Posterior vena cava (tissue), 2 donors: Measurements from ENCODE around the gene TERB1. TPM values are rescaled to one million over a fixed set of nuclear protein-coding genes. Genes with fewer than 3 reads are reported as not detected.
"Not testable (repeated sequence)": the region's sequence is repeated elsewhere in the genome, so short reads cannot be mapped to it uniquely, and the experiment has no call there.

ENCODE experiments used
- DNase-seq: peaks from one replicate; pipeline ENCODE4 v3.0.0-alpha.2; 2020; ENCODE audit warnings: low spot score
- intact Hi-C, 2 donors: fragments of 100-400 bp; cut with DNase I; formaldehyde crosslinking; loops; one replicate each; pipeline versions ENCODE4 v1.14.1 to v1.14.2; 2022 to 2023
- total RNA-seq, 2 donors: library from RNA; stranded (reverse); fragmentation: NEBNext Ultra II Directional; extraction: Animal tissue kit (Norgen Biotek cat#: 25700); gene quantifications; one replicate each; pipeline ENCODE4 v1.2.1, GENCODE V29; 2021
- donor health status: DM: yes; HTN: yes; CAD: no.
- donor health status: DM: yes; HTN: yes; CAD: no.

TERB1 gene
- total RNA-seq, 2 donors from 2014 or later, result 0.28 TPM; not detected in 1

DNA sequence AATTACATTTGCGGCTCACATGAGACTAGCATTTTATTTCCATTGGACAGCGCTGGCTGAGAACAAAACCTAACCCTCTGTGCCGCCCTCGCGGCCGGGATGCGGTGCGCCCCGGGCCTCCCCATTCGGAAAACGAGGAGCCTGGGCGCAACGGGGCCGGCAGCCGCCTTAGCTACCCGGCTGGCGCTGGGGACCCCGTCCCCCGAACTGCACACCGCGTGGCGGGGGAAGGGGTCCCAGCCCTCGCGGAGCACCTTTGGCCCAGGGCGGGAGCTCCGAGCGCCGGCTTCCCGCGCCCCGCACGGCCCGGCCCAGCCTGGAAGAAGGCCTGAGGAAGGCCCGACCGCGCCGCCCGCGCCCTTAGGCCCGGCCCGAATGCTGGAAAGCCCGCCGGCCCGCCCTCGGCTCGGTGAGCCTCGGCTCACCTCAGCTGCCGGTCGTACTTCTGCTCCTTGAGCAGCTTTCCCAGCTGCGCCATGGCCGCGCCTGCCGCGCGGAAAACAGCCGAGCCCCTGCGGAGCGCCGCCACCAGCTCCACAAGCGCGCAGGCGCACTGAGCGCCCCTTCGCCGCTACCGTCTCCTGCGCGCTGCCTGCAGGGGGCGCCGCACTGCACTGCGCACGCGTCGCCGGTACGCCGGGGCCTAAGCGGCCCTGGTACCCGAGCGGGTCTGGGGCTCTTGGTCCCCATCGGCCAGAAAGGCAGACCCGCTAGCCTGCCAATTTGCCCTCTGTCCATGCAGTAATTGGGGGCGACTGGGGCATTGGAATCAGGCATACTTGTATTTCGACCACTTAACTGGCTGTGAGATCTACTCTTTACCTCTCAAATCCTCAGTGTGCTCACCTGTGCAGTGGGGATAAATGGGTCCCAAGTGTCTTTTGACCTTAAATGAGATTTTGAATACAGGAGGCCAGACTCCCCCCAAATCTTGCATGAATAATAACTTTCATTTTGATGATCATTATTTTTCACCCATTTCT lies 29.3 kb upstream of the TERB1 start, which contains the start of gene NAE1:
NAE1 (minus strand) TSS at position 555 of the 983 bp plus-strand sequence; CDS start at position 478, 77 bp downstream.
- DNase-seq, result peak; percentile 96
- intact Hi-C loops, result loop anchor here in 1 of 2 donors (5.0 kb wide), 1 partner anchor 37 kb away; no protein-coding TSS in a partner anchor

DNA sequence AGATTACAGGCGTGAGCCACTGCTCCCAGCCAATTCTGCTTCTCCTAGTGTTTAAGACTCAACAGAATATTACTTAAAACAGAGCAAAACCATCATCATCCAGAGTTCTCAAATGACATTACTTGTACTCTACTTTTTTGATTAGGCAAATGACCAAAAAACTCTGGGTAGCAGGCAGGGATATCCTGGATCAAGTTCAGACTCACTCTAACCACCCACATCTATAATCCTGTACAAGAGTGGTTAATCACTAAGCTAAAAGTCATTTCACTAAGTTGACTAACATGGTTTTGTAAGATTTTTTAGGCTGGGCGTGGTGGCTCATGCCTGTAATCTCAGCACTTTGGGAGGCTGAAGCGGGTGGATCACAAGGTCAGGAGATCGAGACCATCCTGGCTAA lies 22.6 kb upstream of the TERB1 start:
- DNase-seq, result no peak
- intact Hi-C loops, result no loop called here

DNA sequence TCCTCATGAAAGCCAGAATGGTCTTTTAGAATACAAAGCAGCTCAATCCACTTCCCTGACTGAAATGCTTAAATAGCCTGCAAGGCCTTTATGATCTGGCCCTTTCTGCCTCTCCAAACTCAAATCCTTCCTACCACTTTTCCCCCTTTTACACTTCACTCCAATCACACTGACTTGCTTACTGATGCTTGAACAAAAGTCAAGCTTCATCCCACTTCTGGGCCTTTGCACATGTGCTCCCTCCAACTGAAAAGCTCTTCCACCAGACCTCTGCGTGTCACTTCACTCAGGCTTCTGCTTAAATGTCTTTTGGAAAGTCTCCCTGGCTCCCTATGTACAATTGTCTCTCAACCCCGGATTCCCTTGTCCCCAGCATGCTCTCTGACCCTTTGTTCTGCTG lies 13.3 kb upstream of the TERB1 start:
- no peak for DNase-seq
- intact Hi-C loops, result no loop called here

DNA sequence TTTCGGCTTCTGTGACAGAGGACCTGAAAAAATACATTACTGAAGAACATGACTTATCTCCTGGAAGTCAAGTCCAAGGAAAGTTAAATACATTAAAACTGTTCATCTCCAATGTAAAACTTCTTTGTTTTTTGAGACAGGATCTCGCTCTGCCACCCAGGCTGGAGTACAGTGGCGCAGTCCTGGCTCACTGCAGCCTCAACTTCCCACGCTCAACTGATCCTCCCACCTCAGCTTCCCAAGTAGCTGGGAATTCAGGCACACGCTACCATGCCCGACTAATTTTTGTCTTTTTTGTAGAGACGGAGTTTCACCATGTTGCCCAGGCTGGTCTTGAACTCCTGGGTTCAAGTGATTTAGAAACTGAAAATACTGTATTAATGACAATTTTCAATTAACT lies 9.7 kb upstream of the TERB1 start:
- intact Hi-C loops, result no loop called here
- DNase-seq, result no peak

DNA sequence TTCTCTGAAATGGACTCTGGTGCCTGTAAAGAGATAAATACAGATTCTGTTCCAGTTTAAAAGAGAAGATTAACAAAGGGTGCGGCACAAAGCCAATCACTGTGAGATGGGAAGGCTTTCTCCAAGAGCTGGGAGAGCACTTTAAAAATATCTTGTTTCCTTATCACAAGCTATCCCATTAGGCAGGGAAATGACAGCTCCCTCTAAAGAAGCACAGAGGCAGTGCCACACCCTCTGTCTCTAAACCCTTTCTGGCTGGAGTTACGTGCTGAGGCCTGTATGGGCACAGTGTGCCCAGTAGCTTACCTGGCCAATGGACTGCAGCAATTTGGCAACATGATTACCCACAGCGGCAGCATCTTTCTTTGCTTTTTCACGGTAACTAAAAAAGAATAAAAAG lies 9.0 kb upstream of the TERB1 start:
- intact Hi-C loops, result no loop called here
- DNase-seq, result no peak

DNA sequence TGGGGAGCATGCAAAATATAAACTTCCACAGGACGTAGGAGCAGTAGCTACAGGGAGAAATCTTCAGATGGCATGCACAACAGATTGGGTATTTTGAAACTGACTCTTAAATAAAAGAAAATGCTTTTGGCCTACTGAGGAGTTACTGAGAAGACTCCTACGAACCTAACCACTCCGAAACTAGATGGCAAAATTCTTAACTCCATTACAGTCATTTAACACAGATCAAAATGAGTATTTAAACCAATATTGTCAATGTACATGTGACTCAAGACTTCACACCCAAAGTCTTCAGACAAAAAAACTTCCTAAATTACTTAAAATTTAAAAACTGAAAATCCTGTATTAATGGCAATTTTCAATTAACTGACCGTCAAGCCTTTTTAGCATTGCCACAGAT lies 8.4 kb upstream of the TERB1 start:
- DNase-seq, result no peak
- intact Hi-C loops, result no loop called here

DNA sequence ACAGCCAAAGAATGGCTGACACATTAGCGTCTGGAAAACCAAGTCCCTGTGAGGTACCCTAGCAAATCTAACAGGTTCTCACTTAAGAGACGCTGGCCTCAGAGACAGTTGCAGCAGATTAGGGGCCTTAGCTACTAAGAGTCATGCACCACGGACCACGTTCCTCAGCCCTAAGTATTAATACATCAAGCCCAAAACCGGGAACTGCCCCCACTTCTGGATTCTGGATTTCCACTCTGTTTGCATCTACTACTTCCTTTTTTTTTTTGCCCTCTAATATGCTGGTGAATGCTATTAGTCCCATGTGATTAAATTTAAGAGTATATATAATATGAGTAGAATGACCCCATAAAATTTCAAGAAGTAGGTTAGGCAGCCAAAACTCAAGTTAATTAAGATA lies 775 bp upstream of the TERB1 start:
- DNase-seq, result no peak
- intact Hi-C loops, result no loop called here

DNA sequence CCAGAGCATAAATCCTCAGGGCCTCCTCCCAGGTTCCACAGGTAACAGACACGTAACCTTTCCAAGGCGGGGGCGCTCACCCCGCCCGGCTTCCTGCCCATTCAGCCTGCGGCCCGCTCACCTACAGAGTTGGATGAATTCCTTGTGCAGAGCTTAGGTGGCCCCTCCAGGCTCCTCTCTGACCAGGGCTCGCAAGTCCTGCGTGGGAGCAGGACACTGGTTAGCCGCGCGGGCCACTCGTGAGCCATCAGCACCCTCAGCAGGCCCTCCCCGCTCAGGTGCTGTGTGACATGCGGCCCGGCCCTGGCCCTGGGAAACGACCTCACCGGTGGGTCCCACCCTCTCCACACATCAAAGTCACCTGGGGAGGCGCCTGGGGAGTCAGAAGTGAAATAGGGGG lies 528 bp downstream of the TERB1 start:
- intact Hi-C loops, result no loop called here
- DNase-seq, result no peak

DNA sequence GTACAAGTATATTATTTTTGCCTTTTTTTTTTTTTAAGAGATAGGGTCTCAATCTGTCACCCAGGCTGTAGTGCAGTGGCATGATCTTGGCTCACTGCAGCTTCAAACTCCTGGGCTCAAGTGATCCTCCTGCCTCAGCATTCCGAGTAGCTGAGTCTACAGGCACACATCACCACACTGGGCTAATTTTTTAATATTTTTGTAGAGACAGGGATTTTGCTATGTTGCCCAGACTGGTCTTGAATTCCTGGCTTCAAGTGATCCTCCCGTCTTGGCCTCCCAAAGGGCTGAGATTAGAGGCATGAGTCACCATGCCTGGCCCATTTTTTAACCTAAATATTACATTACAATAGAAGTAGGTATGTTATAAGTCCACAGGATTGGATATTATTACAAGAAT lies 3.2 kb downstream of the TERB1 start:
- intact Hi-C loops, result no loop called here
- no peak for DNase-seq

DNA sequence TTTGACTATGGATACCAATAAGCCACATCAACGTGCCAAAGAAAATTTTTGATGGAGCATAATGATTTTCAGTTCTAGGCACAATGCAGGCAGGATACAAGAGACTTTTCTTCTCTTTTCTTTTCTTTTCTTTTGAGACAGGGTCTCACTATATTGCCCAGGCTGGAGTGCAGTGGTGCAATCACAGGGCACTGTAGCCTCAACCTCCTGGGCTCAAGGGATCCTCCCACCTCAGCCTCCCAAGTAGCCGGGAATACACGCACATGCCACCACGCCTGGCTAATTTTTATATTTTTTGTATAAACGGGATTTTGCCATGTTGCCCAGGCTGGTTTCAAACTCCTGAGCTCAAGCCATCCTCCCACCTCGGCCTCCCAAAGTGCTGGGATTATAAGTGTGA lies 7.4 kb downstream of the TERB1 start:
- DNase-seq, intact Hi-C loops: not testable (repeated sequence)

DNA sequence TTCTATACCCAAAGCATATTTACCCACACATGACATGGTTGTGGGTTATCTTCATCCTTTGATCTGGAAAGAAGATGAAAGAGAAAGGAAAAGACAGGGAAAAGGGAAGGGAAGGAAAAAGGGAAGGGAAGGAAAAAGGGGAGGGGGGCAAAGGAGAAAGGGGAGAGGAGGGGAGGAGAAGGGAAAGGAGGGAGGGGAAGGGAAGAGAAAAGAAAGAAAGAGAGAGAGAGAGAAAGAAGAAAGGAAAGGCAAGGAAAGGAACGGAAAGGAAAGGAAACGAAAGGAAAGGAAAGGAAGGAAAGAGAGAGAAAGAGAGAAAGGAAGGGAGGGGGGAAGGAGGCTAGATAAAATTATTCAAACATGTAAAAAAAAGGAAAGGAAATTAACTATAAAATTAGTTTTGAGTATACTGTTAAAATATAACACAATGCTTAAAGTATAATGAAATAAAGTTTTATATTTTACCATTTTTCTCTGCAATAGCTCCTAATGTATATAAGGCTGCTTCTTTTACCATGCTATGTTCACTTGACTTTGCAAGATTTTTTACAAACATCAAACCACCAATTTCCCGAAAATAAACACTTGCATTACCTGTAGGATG lies 11.2 kb downstream of the TERB1 start:
- intact Hi-C loops, result no loop called here
- DNase-seq, result no peak

DNA sequence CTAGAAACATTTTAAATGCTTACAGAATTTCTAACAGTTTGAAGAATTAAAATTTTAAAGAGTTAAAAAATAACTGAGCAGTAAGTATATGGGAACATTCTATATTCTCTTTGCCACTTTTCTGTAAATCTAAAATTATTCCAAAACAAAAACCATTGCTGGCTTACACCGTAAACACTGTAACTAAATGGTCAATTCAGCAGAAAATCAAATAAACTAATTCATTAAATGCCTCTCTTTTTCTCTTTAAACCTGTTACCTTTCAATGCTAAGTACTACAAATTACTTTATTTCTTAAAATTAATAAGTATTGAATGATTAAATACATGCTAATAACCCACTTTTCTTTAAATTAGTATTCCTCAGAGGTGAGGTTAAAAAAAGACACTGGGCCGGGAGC lies 14.0 kb downstream of the TERB1 start:
- intact Hi-C loops, result no loop called here

DNA sequence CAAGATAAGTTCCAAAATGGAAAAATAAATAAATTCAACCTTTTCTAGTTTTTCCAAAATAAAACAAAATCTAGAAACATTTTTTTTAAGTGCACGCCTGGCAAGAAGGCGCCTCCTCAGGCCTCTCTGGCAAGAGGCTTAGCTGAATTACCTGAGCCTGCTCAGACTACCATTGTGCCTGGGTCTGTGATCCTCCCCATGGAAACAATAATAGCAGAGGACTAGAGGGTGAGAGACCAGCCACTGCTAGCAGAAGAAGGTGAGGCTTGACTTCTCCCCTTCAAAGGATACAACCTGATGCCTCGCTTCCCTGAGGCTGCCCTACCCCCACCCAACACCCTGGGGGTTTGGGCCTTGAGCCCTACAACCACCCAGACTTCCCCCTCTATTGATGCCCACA lies 14.8 kb downstream of the TERB1 start:
- DNase-seq, result no peak
- intact Hi-C loops, result no loop called here

More for the DNA sequence above, 14.0 kb downstream of the TERB1 start:
- DNase-seq, result no peak

DNA sequence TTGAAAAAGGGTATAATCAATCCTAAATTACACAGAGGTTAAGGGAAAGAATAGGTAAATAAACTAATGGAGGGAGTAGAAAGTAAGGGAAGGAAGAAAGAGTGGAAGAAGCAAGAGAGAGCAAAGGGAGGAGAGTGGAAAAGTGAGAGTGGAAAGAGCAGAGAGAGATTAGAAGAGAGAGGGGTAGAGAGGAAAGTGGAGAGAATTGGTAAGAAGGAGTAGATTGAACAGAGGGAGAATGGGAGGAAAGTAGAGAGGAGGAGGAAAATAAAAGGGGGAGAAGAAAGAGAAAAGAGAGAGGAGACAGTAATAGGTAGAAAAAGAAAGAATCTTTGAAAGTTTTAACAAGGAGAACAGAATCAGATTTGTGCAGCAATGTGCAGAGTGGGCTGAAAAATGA lies 24.9 kb downstream of the TERB1 start:
- intact Hi-C loops, result no loop called here

DNA sequence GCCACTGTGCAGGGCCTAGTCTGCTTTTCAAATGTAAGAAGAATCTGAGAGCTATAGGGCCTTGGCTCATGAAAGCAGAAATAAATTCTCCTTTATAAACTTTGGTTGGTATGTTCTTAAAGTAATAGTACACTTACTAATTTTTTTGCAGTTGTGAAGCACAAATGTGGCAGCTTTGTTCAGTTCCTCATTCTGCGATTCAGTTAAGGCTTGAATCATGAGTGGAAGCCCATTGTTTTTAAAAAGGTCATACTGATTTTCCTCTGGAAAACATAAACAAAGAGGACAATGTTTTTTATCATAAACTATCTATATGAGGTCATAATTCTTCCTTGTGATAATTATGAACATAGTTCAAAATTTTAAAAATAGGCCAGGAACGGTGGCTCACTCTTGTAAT lies 26.4 kb downstream of the TERB1 start:
- no peak for DNase-seq
- intact Hi-C loops, result no loop called here

More for the DNA sequence above, 24.9 kb downstream of the TERB1 start:
- no peak for DNase-seq

DNA sequence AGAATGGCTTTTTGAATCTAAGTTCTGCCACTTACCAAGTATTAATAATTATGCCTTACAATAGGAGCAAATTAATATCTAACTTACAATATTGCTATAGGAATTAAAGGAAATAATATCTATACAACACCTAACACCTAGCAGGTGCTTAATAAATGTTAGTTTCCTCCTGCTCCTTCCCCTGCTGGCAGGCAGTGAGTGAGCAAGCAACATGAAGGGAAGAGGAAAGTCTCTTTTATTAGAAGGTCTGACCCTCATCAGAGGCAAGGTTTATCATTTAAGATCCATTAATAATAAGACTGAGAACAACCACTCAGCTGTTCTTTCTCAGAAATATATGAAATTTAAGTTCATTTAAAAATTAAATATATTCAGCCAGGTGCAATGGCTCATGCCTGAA lies 43.3 kb downstream of the TERB1 start:
- intact Hi-C loops, result no loop called here

DNA sequence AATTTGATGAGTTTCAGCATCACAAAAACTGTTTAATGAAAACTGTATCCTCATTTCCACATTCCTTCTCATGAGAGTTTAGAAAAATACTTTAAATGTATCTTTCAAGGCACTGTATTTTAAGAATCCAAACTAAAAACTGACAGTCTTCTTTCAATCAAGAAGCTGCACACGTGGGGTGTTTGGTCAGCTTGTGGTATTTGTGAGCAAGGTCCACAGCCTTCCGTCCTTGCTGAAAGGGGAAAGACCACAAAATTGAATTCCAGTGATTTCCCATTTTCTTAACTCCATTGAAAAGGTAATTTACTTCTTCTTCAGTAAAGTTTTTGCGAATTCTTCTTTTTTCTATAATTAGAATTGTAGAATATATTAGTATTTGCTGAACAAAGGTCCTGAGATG lies 46.6 kb downstream of the TERB1 start:
- intact Hi-C loops, result no loop called here
- DNase-seq, result no peak

More for the DNA sequence above, 43.3 kb downstream of the TERB1 start:
- DNase-seq, result no peak

DNA sequence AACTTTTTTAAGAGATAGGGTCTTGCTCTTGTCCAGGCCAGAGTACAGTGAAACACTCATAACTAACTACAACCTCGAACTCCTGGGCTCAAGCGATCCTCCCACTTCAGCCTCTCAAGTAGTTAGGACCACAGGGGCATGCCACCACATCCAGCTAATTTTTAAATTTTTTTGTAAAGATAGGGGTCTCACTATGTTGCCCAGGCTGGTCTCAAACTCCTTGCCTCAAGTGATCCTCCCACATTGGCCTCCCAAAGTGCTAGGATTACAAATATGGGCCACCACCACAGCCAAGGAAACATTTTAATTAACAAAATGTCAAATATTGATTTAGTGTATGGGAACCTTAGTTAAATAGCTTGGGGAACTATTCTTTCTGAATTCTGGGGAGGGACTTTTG lies 47.2 kb downstream of the TERB1 start:
- intact Hi-C loops, result no loop called here

DNA sequence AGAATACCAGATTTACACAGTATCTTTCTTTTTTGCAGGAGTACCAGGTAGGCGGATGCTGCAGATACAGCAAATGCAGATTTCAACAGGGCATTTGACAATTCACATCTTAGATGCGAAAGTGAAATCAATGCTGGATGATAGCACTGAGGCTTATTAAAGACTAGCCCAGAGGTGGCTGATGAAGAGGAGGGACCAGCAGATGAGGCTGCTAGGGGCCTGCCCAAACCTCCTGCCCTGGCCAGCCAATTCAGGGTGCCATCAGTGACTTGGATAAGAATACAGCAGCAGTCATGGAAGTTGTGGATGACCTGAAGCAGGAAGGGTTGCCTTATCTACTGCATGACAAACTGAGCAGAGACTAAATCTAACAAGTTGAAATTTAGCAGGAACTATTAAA lies 48.4 kb downstream of the TERB1 start:
- intact Hi-C loops, result no loop called here
- no peak for DNase-seq

More for the DNA sequence above, 47.2 kb downstream of the TERB1 start:
- no peak for DNase-seq

DNA sequence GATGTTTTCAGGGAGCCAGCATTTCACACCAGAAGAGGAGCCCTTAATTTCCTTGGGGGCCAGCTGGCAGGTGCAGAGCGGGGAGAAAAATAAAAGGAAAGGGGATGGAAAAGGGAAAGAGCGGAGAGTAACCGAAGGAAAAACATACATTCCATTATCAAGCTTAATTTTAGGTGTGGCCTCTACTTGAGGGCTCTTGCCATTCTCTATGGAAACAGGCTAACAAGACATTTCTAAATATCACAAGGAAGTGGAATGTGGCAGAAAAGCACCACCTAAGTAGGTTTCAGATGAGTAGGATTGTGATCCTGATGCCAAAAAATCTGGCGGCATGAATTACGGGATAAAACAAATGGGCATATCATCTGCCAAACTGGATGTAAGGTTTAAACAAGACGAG lies 49.0 kb downstream of the TERB1 start:
- no peak for DNase-seq
- intact Hi-C loops, result no loop called here

DNA sequence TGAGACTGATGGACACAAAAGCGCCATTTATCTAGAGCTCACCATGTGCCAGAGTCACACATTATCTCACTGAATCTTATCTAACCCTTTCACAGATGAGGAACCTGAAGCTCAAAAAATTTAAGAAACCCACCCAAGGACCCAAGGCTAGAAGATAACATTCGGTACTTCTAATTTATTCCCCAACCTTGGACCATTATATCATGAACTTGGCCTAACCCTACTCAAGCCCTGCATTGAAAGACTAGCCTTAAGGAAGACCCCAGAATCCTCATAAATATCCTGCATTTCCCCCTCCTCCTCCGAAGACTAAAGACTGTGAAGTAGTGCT lies 49.4 kb downstream of the TERB1 start:
- intact Hi-C loops, result no loop called here

More for the DNA sequence above, 49.4 kb downstream of the TERB1 start:
- DNase-seq, result no peak
